Effector memory CD4-positive, alpha-beta T cell (primary cell): ENCODE measurements around the gene KPNA2.
A peak's percentile ranks its signal among the peaks of the same experiment; 100 is the strongest.
"Not testable (repeated sequence)": the region's sequence is repeated elsewhere in the genome, so short reads cannot be mapped to it uniquely, and the experiment has no call there.

Source experiments
- DNase-seq, 3 donors: peaks; one replicate each; pipeline ENCODE4 v3.0.0-alpha.2; 2020
- H3K27ac ChIP-seq: 2 replicates; pipeline ENCODE4 v1.7.0; 2013; ENCODE audit warnings: mild to moderate bottlenecking, low read length, moderate library complexity; ENCODE audit not compliant: insufficient read depth, poor library complexity, severe bottlenecking
- H3K27me3 ChIP-seq: replicated peaks from 2 replicates; pipeline ENCODE4 v1.7.0; 2013; ENCODE audit warnings: mild to moderate bottlenecking, low read length; ENCODE audit not compliant: insufficient read depth, control insufficient read depth, poor library complexity, severe bottlenecking
- H3K36me3 ChIP-seq: 2 replicates; pipeline ENCODE4 v1.7.0; 2013; ENCODE audit warnings: mild to moderate bottlenecking, low read length, moderate library complexity; ENCODE audit not compliant: control insufficient read depth, insufficient read depth
- H3K4me1 ChIP-seq: 2 replicates; pipeline ENCODE4 v1.7.0; 2013; ENCODE audit warnings: low read length, mild to moderate bottlenecking; ENCODE audit not compliant: control insufficient read depth, insufficient read depth, poor library complexity, severe bottlenecking
- H3K4me3 ChIP-seq: 2 replicates; pipeline ENCODE4 v1.7.0; 2013; ENCODE audit warnings: low read length, low read depth, mild to moderate bottlenecking; ENCODE audit not compliant: insufficient read depth, poor library complexity, severe bottlenecking
- H3K9me3 ChIP-seq: 2 replicates; pipeline ENCODE4 v1.7.0; 2013; ENCODE audit warnings: mild to moderate bottlenecking, low read length, moderate library complexity; ENCODE audit not compliant: control insufficient read depth
- total RNA-seq, 3 donors: gene quantifications; one replicate each; lab custom pipeline; 2026; lab: John Stamatoyannopoulos, UW

The KPNA2 gene
- 112 to 139 (median 119) reads per million in 3 donors for total RNA-seq

DNA sequence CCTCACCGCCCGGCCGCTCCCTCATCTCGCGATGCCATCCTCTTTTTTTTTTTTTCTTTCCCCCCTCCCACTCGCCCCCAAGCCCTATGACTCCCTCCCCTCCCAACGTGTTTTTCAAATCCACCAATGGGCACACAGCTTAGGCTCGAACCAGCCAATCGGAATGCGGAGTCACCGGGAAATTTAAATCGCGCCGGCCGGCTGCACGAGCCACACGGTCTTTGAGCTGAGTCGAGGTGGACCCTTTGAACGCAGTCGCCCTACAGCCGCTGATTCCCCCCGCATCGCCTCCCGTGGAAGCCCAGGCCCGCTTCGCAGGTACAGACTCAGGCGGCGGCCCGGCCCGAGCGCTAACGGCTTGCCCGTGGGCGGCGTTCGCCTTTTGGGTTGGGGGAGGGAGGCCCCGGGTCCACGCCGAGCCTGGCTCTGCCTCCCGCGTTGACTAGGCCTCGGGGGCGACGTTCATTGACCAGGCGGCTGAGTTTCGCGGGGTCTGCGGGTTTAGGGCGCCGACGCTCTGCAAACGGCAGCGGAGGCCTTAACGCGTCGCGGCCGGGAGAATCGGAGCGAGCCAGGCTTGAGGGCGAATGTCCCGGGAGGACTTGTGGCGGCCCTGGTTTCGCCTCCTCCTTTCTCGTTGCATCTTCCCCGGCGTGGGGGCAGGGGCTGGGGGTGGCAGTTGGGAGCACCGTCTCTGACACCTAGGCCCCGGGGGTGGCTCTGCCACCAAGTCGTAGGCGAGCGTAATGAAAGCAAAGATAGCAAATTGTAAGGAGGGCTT, at the start of gene KPNA2:
Gene KPNA2, plus strand, starts transcription at position 213 of the 781 bp plus-strand sequence. CDS start 1,398 bp downstream, outside the sequence.
- Histone ChIP-seq H3K4me3 (peak within 1 kb of the TSS; percentile 98), H3K9me3 (no peaks in the 10 kb centered on the region), H3K36me3 (peaks cover 5% of the 10 kb centered on the region), H3K27ac (peak within 1 kb of the TSS; percentile 89), H3K4me1 (peaks cover 8% of the 10 kb centered on the region), H3K27me3 (no peaks in the 10 kb centered on the region)
- DNase-seq = peak; percentile 89 to 90 (median 90)

DNA sequence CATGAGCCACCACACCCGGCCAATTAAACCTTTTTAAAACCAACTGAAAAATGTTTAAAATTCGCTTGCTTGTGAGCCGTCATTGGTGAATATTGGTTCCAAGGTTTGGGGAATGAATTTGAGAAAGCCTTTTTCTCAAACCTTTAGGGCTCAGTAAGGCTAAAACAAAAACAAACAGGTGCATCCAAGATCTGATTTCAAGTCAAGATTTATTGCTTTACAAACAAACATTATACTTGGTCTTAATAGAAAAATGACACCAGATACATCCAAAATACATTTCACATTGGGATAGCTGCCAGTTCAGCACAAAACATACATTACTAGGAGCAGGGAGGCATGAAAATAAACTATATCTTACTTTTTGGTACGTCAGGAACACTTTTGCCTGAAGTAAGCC, 44.6 kb upstream of the KPNA2 start:
- Histone ChIP-seq H3K27me3 (no peaks in the 10 kb centered on the region), H3K36me3 (no peaks in the 10 kb centered on the region), H3K4me3 (no peak overlapping the region), H3K9me3 (no peaks in the 10 kb centered on the region), H3K4me1 (peaks cover 19% of the 10 kb centered on the region), H3K27ac (no peak overlapping the region)
- no peak for DNase-seq

DNA sequence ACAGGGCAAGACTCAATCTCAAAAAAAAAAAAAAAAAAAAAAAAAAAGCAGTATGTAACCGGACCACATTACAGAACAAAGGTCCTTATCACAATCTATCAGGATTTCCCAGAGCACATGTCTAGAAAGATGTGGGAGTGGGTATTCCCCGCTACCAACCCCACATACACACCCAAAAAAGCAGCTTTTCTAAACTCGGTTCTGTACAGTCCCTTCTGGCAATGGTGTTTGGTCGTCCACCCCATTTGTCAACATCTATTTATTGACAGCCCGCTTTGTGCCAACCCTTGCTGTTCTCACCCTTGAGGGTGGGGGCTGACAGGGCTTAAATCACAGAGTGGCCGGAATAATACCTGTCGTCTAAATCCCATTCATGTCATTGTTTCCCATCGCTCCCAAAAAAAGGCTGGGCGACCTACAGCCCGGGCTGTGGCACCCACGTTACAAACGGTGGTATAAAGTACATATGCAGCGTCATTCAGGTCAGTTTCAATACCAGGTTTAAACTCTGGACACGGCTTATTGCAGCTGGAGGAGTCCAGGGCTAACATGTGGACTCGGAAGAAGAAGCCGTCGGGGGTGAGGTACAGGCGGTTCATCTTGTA, 42.9 kb upstream of the KPNA2 start:
- no peak for DNase-seq
- H3K27ac ChIP-seq = no peak overlapping the region

GRCh38 chr17:67993153-67993997, 42.2 kb upstream of the KPNA2 start:
- Histone ChIP-seq H3K4me1 (peaks cover 20% of the 10 kb centered on the region), H3K36me3 (no peaks in the 10 kb centered on the region), H3K27me3 (no peaks in the 10 kb centered on the region), H3K4me3 (peak overlapping the region; percentile 76), H3K27ac (peak overlapping the region; percentile 32), H3K9me3 (no peaks in the 10 kb centered on the region)
- DNase-seq = peak; percentile 38 to 51 (median 49)

More for the DNA sequence above, 42.9 kb upstream of the KPNA2 start:
- no peaks in the 10 kb centered on the region for H3K27me3 ChIP-seq
- no peaks in the 10 kb centered on the region for H3K9me3 ChIP-seq
- H3K4me1 ChIP-seq = peaks cover 20% of the 10 kb centered on the region
- H3K36me3 ChIP-seq = no peaks in the 10 kb centered on the region
- H3K4me3 ChIP-seq = peak overlapping the region; percentile 76

DNA sequence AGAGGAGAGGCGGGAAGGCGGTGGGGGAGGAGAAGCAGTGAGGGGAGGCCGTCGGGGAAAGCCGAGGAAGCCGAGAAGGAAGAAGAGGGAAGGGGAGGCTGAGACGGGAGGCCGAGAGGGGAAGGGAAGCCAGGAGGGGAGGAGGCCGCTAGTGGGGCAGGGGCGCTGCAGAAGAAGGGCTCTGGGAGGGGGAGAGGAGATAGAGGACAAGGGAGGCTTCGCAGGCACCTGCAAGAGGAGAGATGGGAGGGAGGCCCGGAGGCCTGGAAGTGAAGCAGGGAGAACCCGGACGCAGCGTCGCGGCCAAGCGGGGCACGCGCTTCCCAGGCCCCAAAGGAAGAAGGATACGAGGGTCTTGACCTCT, 41.6 kb upstream of the KPNA2 start:
- no peak for DNase-seq
- no peaks in the 10 kb centered on the region for H3K27me3 ChIP-seq
- no peaks in the 10 kb centered on the region for H3K9me3 ChIP-seq
- peak overlapping the region; percentile 74 for H3K4me3 ChIP-seq
- no peaks in the 10 kb centered on the region for H3K36me3 ChIP-seq
- peak overlapping the region; percentile 32 for H3K27ac ChIP-seq
- peaks cover 20% of the 10 kb centered on the region for H3K4me1 ChIP-seq

- Histone ChIP-seq H3K36me3 (no peaks in the 10 kb centered on the region), H3K27me3 (no peaks in the 10 kb centered on the region), H3K27ac (no peak overlapping the region), H3K4me1 (peaks cover 20% of the 10 kb centered on the region), H3K9me3 (no peaks in the 10 kb centered on the region), H3K4me3 (peak overlapping the region; percentile 69)
- no peak for DNase-seq
These were observed 40.5 kb upstream of the KPNA2 start for GRCh38 chr17:67994817-67995569.

GRCh38 chr17:67995570-67996263, 39.8 kb upstream of the KPNA2 start:
- Histone ChIP-seq H3K9me3 (no peaks in the 10 kb centered on the region), H3K27me3 (no peaks in the 10 kb centered on the region), H3K36me3 (no peaks in the 10 kb centered on the region), H3K4me1 (peaks cover 20% of the 10 kb centered on the region), H3K27ac (no peak overlapping the region), H3K4me3 (peak overlapping the region; percentile 69)
- no peak for DNase-seq

- DNase-seq, H3K9me3 ChIP-seq, H3K36me3 ChIP-seq, H3K27ac ChIP-seq, H3K27me3 ChIP-seq: not testable (repeated sequence)
- Histone ChIP-seq H3K4me1 (peaks cover 20% of the 10 kb centered on the region), H3K4me3 (peak within 1 kb of the TSS; percentile 69)
These were observed 39.0 kb upstream of the KPNA2 start, which contains the start of gene C17orf58 for GRCh38 chr17:67996301-67997171. TSS of gene C17orf58 (minus strand) at chr17:67996469. CDS start at chr17:67996198, 271 bp downstream.
